Caco-2 (cell line): ENCODE results near the gene CHAC1. TPM values are rescaled to one million over a fixed set of nuclear protein-coding genes. Genes with fewer than 3 reads are reported as not detected.

Experiments used
- BruUV-seq: library from RNA; stranded (reverse); fragments of 400-500 nt; replicated peaks from 2 replicates; lab custom pipeline; 2021; lab: Mats Ljungman, UMichigan
- CTCF ChIA-PET: fragments of 300-600 bp; sonication (Branson Sonifier 250); formaldehyde crosslinking; loops from one replicate; lab custom pipeline; 2022; ENCODE audit warnings: antibody characterized with exemption; lab: Charles Lee
- POLR2A ChIA-PET: fragments of 300-600 bp; sonication (Branson Sonifier 250); formaldehyde crosslinking; loops from one replicate; lab custom pipeline; 2022; ENCODE audit warnings: antibody characterized with exemption; lab: Charles Lee
- DNase-seq, 2 experiments: peaks; one replicate each; pipeline versions ENCODE4 v3.0.0 to v3.0.0-alpha.2; 2020 to 2022
- H3K27me3 ChIP-seq: replicated peaks from 2 replicates; pipeline ENCODE4 v1.6.0; 2011; ENCODE audit warnings: low read length; ENCODE audit not compliant: control insufficient read depth, insufficient read depth
- H3K36me3 ChIP-seq: 2 replicates; pipeline ENCODE4 v1.5.1; 2011; ENCODE audit warnings: low read length; ENCODE audit not compliant: control insufficient read depth, insufficient read depth
- H3K4me1 ChIP-seq: fragments of 250-450 bp; sonication (Bioruptor Pico); 2 replicates; pipeline ENCODE4 v1.5.1; 2020; ENCODE audit warnings: mild to moderate bottlenecking
- H3K4me3 ChIP-seq: 2 replicates; pipeline ENCODE4 v1.5.1; 2011; ENCODE audit warnings: low read depth, mild to moderate bottlenecking, control low read depth, low read length
- H3K9me3 ChIP-seq: fragments of 250-450 bp; sonication (Bioruptor Pico); 2 replicates; pipeline ENCODE4 v1.5.1; 2020; ENCODE audit warnings: mild to moderate bottlenecking, moderate library complexity
- H3K27ac Mint-ChIP-seq: one replicate; pipeline ENCODE4 v1.8.0; 2022; ENCODE audit warnings: mixed read lengths; ENCODE audit not compliant: unreplicated experiment
- H3K27me3 Mint-ChIP-seq: one replicate; pipeline ENCODE4 v1.8.0; 2022; ENCODE audit warnings: mixed read lengths; ENCODE audit not compliant: insufficient read depth, unreplicated experiment
- H3K36me3 Mint-ChIP-seq: one replicate; pipeline ENCODE4 v1.8.0; 2022; ENCODE audit warnings: mild to moderate bottlenecking, mixed read lengths; ENCODE audit not compliant: insufficient read depth, unreplicated experiment
- H3K4me1 Mint-ChIP-seq: one replicate; pipeline ENCODE4 v1.8.0; 2022; ENCODE audit warnings: low read depth, mixed read lengths; ENCODE audit not compliant: unreplicated experiment
- H3K4me3 Mint-ChIP-seq: one replicate; pipeline ENCODE4 v1.8.0; 2022; ENCODE audit warnings: mild to moderate bottlenecking, moderate library complexity, mixed read lengths; ENCODE audit not compliant: unreplicated experiment
- H3K9me3 Mint-ChIP-seq: one replicate; pipeline ENCODE4 v1.8.0; 2022; ENCODE audit warnings: mixed read lengths; ENCODE audit not compliant: unreplicated experiment
- CTCF ChIP-seq, 2 experiments: fragments of 200-600 bp in 1 of 2; IDR thresholded peaks; 1 replicate in 1 of 2; 2 replicates in 1 of 2; pipeline versions ENCODE4 v1.5.1 to v1.8.0; 2011 to 2022; ENCODE audit warnings: antibody characterized with exemption in 1 of 2, control low read depth in 1 of 2, inconsistent platforms in 1 of 2, low read depth in 1 of 2, low read length in 1 of 2, mild to moderate bottlenecking in 1 of 2, moderate library complexity in 1 of 2; ENCODE audit not compliant: insufficient read depth in 1 of 2, severe bottlenecking in 1 of 2, unreplicated experiment in 1 of 2
- intact Hi-C: fragments of 100-400 bp; cut with micrococcal nuclease; formaldehyde crosslinking; loops from one replicate; pipeline ENCODE4 v1.10.0; 2022; ENCODE audit not compliant: unreplicated experiment
- total RNA-seq: library from RNA; stranded (reverse); gene quantifications from 2 replicates; pipeline ENCODE4 v1.2.3, GENCODE V29; 2022

Gene CHAC1
- total RNA-seq, 1 experiment from 2014 or later: 55.8 TPM

- Mint-ChIP-seq H3K4me3 (peak overlapping the region; percentile 84), H3K27ac (peak overlapping the region; percentile 29), H3K36me3 (peaks cover 12% of the 10 kb centered on the region), H3K27me3 (no peaks in the 10 kb centered on the region), H3K9me3 (no peaks in the 10 kb centered on the region), H3K4me1 (peaks cover 35% of the 10 kb centered on the region)
- Histone ChIP-seq H3K4me3 (no peak overlapping the region), H3K9me3 (no peaks in the 10 kb centered on the region), H3K27me3 (no peaks in the 10 kb centered on the region), H3K36me3 (peaks cover 2% of the 10 kb centered on the region), H3K4me1 (peaks cover 34% of the 10 kb centered on the region)
- ChIA-PET POLR2A (interaction anchor here (1.7 kb wide), 1 partner anchor 21 kb away, joined by 8 read pairs; the partner anchor contains the start of gene CHAC1), CTCF (interaction anchor here (1.9 to 2.2 kb wide), 3 partner anchors 9 to 86 kb away, joined by 5 to 14 read pairs (median 11); no protein-coding TSS in a partner anchor)
- intact Hi-C loops: loop anchor here (1.0 kb wide), 1 partner anchor 9 kb away; no protein-coding TSS in a partner anchor
- DNase-seq: no peak
- no peak for TF ChIP-seq CTCF (IDR thresholded peaks at IDR 0.05; ENCODE audit: insufficient read depth in 1 of 2, low read depth in 1 of 2, low read length in 1 of 2, severe bottlenecking in 1 of 2, unreplicated experiment in 1 of 2)
- BruUV-seq: no TSS peak
Observed at GRCh38 chr15:40932156-40932555, 21.1 kb upstream of the CHAC1 start.

GRCh38 chr15:40932649-40933516 is 20.4 kb upstream of the CHAC1 start:
- intact Hi-C loops: loop anchor here (1.0 kb wide), 1 partner anchor 8 kb away; no protein-coding TSS in a partner anchor
- no peaks in the 10 kb centered on the region for H3K27me3 Mint-ChIP-seq
- CTCF ChIA-PET: interaction anchor here (1.9 to 2.0 kb wide), 2 partner anchors 8 to 10 kb away, joined by 5 to 11 read pairs; no protein-coding TSS in a partner anchor
- peak overlapping the region; percentile 84 for H3K4me3 Mint-ChIP-seq
- no peaks in the 10 kb centered on the region for H3K9me3 ChIP-seq
- POLR2A ChIA-PET: interaction anchor here (0.5 to 1.7 kb wide), 3 partner anchors 9 to 36 kb away, joined by 3 to 8 read pairs (median 3); partner anchors contain the start of gene CHAC1
- DNase-seq: no peak
- peaks cover 2% of the 10 kb centered on the region for H3K36me3 ChIP-seq
- no TSS peak for BruUV-seq
- H3K36me3 Mint-ChIP-seq: peaks cover 12% of the 10 kb centered on the region
- no peaks in the 10 kb centered on the region for H3K27me3 ChIP-seq
- peaks cover 35% of the 10 kb centered on the region for H3K4me1 Mint-ChIP-seq
- H3K4me1 ChIP-seq: peaks cover 34% of the 10 kb centered on the region
- H3K9me3 Mint-ChIP-seq: no peaks in the 10 kb centered on the region
- no peak overlapping the region for H3K4me3 ChIP-seq
- TF ChIP-seq CTCF (IDR thresholded peaks at IDR 0.05; ENCODE audit: insufficient read depth in 1 of 2, low read depth in 1 of 2, low read length in 1 of 2, severe bottlenecking in 1 of 2, unreplicated experiment in 1 of 2): no peak
- peak overlapping the region; percentile 29 for H3K27ac Mint-ChIP-seq

GRCh38 chr15:40933517-40933902 is 19.8 kb upstream of the CHAC1 start:
- no peak for TF ChIP-seq CTCF (IDR thresholded peaks at IDR 0.05; ENCODE audit: insufficient read depth in 1 of 2, low read depth in 1 of 2, low read length in 1 of 2, severe bottlenecking in 1 of 2, unreplicated experiment in 1 of 2)
- ChIA-PET POLR2A (interaction anchor here (0.5 kb wide), 1 partner anchor 35 kb away, joined by 3 read pairs; no protein-coding TSS in a partner anchor), CTCF (interaction anchor here (0.6 to 2.0 kb wide), 4 partner anchors 8 to 74 kb away, joined by 3 to 11 read pairs (median 4); no protein-coding TSS in a partner anchor)
- Mint-ChIP-seq H3K4me3 (peak overlapping the region; percentile 1), H3K9me3 (no peaks in the 10 kb centered on the region), H3K4me1 (peaks cover 35% of the 10 kb centered on the region), H3K36me3 (peaks cover 10% of the 10 kb centered on the region), H3K27me3 (no peaks in the 10 kb centered on the region), H3K27ac (peak overlapping the region; percentile 2)
- Histone ChIP-seq H3K27me3 (no peaks in the 10 kb centered on the region), H3K4me3 (no peak overlapping the region), H3K36me3 (peaks cover 2% of the 10 kb centered on the region), H3K9me3 (no peaks in the 10 kb centered on the region), H3K4me1 (peaks cover 34% of the 10 kb centered on the region)
- intact Hi-C loops: no loop called here
- no peak for DNase-seq
- no TSS peak for BruUV-seq
